Head of caudate nucleus (tissue), 42 donors: ENCODE measurements around the gene PCNX1.
"Not testable (repeated sequence)": the region's sequence is repeated elsewhere in the genome, so short reads cannot be mapped to it uniquely, and the experiment has no call there.

ENCODE experiments used
- DNase-seq, 42 donors: peaks; one replicate each; pipeline versions ENCODE4 v3.0.0 to v3.0.0-alpha.2; 2020 to 2021; ENCODE audit warnings: mixed read lengths in 7 of 42
- intact Hi-C: fragments of 100-400 bp; cut with DNase I; formaldehyde crosslinking; loops from one replicate; pipeline ENCODE4 v1.15.0; 2022

Gene PCNX1

DNA sequence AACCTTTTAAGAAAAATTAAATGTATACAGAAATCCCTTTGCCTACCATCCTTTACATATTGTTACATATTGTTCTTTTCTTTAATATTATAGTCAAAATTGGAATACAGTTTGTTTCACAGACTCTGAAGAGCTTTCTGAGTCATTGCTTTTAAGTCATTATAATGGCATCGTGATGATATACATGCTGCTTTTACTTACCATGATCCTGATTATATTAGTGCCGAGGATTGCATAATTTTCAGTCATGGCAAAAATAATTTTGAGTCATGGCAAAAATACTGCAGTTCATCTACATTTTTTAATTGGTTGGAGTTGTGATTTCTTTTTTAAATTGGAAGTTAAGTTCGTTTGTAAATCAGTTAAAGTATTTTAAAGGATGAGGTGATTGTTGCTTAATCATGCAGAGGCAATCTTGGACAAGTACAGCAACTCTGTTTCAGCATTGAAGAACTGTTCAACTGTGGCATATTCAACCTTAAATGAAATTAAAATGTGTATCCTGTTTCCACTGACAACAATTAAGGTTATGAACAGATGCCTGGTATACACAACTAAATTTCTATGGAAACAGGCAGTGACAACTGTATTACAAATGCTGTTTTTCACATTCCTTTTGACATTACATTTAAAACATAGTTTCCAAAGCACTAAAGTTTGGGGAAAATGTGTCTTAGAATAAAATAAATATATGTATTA is 142.3 kb downstream of the PCNX1 start:
- intact Hi-C loops, result no loop called here
- DNase-seq, result no peak

DNA sequence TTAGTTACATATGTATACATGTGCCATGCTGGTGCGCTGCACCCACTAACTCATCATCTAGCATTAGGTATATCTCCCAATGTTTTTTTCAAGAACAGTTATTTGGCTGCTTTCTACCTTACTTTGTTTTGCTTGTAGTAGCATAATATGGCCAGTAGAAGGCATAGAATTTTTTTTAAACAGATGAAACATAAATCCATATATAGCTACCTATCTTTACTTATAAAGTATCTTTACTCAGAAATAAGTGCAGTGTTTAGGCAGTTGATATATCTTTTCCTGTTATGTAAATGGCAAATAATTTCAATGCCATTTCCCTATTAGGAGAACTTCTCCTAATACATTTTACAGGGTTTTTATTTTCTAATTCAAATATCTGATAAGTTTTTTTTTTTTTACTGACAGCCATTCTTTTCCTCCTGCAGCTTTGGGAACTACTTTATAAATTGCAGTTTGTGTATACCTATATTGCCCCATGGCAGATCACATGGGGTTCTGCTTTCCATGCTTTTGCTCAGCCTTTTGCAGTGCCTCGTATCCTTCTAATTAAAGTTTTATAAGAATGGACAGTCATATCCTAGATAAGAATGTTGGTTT is 143.1 kb downstream of the PCNX1 start:
- intact Hi-C loops, result no loop called here
- DNase-seq, result no peak

DNA sequence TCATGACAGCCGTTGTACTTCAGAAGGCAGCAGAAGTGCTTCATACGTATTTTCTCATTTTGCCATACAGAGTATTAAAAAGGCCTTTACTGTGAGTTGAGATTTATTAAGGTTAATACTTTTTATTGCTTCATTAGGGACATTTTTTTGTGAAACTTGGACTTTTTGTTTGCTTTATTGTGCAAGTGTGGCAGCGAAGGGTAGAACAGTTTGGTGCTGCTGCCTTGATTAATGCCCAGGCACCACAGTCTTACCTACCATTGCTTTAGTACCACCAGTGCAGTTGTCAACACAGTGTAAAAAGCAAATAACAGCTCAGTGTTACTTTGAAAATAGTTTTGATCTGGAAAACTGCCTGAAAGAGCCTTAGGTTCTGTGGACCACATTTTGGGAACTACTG is 147.4 kb downstream of the PCNX1 start:
- intact Hi-C loops, result no loop called here

DNA sequence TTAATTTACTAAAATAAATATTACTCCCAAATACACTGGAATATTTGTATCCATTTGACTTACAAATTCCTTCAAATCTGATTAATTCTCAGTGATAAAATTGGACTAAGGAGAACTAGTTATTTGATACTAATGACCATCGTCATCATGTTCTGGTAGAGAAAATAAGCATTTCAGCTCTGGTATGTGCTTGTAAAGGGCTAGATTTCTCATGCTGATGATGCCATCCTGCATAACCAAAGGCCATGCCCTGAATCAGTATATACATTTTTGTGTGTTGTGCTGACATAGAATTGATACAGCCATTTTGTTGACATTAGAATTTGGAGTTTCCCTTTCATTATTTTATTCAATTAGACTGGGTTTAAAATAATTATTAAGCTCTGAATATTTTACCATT is 148.9 kb downstream of the PCNX1 start:
- intact Hi-C loops, result no loop called here
- no peak for DNase-seq

More for the DNA sequence above, 147.4 kb downstream of the PCNX1 start:
- DNase-seq, result no peak

DNA sequence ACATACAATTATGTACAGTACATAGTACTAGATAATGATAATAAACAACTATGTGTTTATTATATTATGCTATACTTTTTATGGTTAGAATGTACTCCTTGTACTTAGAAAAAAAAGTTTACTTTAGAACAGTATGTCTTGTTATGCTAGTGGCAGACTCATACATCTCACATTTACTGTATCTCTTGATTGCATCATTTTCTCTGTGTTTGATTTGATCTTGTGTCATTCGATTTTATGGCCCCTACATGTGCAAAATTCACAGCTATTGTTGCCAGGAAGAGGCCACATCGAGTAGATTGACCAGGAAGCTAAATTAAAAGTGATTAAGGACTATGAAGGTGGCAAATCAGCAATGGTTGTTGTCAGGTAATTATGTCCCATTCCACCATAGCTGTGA is 153.0 kb downstream of the PCNX1 start:
- DNase-seq, result no peak
- intact Hi-C loops, result no loop called here

DNA sequence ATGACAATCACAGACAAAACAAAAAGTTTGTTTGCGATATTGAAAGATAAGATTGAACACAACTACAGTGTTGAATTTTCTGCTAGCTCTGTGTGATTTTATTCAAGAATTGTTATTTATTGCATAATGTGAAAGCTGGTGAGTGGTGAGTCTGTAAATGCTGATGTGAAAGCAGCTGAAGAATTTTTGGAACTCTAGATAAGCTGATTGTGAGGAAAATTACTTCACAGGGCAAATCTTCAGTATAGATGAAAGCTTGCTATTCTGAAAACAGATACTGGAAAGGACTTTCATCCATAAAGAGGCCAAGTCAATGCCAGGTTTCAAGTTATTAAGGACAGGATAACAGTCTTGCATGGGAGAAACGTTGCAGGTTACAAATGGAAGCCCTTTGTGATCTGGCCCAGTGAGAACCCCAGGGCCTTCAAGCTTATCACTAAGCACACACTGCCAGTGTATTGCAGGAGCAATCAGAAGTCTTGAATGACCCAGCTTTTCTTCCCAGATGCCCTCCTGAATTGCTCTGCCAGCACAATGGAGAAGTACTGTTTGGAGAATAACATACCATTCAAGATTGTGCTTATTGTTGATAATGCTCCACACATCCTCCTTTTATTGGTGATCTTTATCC is 153.7 kb downstream of the PCNX1 start:
- DNase-seq, result no peak
- intact Hi-C loops, result no loop called here

DNA sequence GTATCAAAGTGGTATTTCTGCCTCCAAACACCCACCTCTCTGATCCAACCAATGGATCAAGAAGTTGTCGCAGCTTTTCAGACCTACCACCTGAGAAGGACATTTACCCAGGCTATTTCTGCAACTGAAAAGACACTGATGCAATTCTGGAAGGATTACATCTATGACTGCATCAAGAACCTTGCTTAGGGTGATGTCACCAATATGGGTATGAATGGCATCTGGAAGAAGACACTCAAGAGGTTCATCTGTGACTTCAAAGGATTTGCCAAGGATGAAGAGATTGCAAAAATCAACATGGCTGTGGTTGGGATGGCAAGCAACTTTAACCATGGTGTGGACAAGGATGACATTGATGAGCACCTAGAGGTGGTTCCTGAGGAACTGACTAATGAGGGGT is 154.2 kb downstream of the PCNX1 start:
- DNase-seq, result no peak
- intact Hi-C loops, result no loop called here

DNA sequence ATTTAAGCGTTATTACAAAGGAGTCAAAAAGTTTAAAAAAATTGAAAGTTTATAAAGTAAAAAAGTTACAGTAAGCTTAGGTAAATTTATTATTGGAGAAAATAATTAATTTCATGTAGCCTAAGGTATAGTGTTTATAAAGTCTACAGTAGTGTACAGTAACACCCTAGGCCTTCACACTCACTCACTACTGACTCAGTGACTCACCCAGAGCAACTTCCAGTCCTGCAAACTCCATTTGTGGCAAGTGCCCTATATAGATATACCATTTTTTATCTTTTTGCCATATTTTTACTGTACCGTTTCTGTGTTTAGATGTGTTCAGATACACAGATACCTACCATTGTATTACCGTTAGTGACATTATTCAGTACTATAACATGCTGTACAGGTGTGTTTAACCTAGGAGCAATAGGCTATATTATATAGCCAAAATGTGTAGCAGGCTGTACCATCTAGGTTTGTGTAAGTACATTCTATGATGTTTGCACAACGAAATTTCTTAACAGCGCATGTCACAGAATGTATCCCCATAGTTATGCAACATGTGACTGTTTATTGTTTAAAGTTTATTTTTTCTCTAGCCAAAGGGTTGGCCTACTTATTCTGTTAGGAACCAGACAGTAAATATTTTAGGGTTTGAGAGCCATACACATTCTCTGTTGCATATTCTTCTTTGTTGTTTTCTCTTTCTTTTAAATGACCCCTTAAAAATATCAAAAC is 155.5 kb downstream of the PCNX1 start:
- no peak for DNase-seq
- intact Hi-C loops, result no loop called here

DNA sequence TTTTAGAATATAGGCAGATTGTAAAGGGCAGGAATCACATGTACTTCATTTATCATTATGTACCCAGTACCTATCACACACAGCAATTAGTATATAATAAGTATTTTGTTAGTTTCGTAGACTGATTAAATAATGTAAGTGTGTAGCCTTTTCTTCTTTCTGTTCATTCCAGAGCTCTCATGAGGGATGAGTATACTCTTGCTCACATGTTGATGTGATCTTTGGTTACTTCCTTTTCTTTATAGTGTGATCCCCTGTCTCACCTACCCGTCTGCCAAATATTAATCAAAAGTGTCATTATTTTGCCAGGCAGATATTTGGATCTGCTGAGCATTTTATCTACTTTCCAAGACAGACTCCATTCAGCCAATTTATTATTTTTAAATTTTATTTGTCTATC is 156.1 kb downstream of the PCNX1 start:
- no peak for DNase-seq
- intact Hi-C loops, result no loop called here

DNA sequence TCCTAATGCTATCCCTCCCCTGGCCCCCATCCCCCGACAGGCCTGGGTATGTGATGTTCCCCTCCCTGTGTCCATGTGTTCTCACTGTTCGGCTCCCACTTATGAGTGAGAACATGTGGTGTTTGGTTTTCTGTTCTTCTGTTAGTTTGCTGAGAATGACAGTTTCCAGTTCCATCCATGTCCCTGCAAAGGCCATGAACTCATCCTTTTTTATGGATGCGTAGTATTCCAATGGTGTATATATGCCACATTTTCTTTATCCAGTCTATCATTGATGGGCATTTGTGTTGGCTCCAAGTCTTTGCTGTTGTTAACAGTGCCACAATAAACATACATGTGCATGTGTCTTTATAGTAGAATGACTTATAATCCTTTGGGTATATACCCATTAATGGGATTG is 157.5 kb downstream of the PCNX1 start:
- intact Hi-C loops, DNase-seq: not testable (repeated sequence)

DNA sequence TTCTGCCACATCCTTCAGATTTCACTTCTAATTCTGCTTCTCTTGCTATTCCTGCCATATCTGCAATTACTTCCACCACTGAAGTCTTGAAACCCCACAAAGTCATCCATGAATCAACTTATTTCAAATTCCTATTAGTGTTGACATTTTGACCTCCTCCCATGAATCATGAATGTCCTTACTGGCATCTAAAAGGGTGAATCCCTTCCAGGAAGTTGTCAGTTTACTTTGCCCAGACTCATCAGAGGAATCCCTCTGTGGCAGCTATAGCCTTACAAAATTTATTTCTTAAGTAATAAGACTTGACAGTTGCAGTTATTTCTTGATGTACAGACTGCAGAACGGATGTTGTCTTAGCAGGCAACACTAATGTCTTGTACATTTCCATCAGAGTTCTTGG is 162.9 kb downstream of the PCNX1 start:
- intact Hi-C loops, result no loop called here
- DNase-seq, result no peak

DNA sequence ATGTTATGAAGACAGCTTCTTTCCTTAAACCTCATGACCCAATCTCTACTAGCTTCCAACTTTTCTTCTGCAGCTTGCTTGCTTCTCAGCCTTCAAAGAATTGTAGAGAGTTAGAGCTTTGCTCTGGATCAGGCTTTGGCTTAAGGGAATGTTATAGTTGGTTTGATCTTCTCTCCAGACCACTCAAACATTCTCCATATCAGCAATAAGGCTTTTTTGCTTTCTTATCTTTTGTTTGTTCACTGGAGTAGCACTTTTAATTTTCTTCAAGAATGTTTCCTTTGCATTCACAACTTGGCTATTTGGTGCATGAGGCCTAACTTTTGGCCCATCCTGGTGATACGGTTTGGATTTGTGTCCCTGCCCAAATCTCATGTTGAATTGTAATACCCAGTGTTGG is 163.8 kb downstream of the PCNX1 start:
- no peak for DNase-seq
- intact Hi-C loops, result no loop called here

DNA sequence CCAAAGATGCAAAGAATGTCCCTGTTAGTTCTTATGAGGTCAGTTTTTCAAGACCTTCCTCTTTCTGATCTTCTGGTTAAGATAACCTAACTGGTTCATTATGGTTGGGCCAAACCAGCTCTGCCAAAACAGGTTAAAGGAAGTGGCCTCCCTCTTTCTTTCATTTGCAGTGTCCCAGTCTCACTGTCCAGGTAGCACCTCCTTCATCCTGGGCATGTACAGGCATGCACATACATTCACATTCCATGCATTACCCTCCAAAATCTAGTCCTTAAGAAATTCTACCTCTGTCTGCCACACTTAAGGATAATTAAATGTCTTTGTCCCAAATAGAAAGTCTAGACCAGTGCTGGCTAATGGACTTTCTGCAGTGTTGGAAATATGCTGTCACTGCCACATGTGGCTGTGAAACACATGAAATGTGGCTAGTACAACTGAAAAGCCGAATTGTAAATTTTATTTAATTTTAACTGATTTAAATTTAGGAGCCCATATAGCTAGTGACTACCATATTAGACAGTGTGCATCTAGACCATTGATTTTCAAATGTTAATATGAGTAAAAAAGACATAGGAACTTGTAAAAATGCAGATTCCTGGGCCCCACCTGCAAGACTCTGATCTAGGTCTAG is 169.3 kb downstream of the PCNX1 start:
- no peak for DNase-seq
- intact Hi-C loops, result no loop called here

DNA sequence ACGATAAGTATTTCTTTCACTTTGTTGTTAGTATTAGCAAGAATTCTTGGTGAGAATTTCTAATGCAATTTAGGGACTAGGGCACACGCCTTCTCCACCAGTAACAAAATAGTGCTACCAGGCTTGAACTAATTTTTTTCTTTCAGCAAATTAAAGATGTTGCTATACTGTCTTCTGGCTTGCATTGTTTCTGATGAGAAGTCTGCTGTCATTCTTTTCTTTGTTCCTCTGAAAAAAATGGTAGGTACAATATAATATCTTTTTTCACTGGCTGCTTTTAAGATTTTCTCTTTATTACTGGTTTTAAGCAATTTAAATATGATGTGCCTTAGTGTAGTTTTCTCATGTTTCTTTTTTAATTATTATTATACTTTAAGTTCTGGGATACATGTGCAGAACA is 171.2 kb downstream of the PCNX1 start:
- intact Hi-C loops, result no loop called here
- no peak for DNase-seq

DNA sequence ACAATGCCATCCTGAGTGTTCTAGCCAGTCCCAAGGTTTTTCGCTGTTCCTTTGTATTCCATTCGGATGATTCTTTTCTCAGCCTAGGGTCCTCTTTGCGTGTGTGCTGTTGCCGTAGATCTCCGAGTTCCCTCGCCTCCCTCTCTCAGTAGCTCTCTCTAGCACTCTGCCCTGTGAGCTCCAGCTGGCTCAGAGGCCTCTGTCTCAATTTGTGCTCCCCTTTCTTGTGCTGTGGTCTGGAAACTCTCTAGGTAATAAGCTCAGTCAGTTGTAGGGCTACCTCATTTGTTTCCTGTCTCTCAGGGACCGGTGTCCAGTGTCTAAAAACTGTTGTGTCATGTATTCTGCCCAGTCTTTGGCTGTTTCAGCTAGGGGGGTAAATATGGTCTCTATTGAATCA is 179.3 kb downstream of the PCNX1 start:
- intact Hi-C loops, result no loop called here
- peak in 6 of 42 donors; percentile 3 to 41 (median 22) for DNase-seq

DNA sequence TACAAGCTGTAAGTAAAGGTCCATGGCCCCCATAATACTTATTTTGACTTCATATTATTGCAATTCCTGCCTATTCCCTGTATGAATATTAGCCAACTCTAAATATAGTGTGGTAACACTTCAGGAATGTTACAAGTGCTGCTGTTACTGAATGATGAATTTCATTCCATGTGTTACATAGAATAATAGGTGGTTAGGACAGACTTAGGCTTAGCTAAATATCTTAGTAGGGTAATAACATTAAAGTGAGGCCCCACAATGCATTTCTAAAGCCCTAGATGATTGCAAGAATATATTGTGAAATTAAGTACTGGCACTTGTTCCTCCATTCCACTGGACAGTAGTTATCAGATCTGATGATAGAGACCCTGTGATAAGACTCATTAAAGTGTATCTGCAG is 182.7 kb downstream of the PCNX1 start:
- intact Hi-C loops, result no loop called here
- DNase-seq, result no peak

DNA sequence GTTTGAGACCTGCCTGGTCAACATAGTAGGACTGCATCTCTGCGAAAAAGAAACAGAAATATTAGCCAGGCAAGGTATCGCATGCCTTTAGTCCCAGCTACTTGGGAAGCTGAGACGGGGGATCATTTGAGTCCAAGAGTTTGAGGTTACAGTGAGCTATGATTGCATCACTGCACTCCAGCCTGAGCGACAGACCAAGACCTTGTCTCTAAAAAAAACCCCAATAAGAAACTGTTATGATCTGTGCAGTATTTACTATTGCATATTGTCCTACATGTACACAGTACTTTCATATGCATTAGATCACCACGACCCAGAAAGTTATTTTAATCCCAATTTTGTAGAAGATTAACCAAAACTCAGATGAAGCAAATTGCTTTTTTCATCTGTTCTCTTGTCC is 187.5 kb downstream of the PCNX1 start:
- intact Hi-C loops, result no loop called here
- DNase-seq, result no peak

DNA sequence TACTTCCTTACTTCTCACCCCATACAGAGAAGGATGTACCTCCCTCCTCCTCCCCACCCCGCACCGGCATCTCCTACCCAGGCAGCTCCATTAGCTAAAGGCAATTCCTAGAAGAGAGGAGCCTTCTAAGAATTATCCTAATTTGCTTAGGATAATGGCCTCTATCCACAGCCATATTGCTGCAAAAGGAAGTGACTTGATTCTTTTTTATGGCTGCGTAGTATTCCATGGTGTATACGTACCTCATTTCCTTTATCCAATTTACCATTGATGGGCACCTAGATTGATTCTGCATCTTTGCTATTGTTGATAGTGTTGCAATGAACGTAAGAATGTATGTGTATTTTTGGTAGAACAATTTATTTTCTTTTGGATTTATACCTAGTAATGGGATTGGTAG is 189.7 kb downstream of the PCNX1 start:
- DNase-seq, result no peak
- intact Hi-C loops, result no loop called here

DNA sequence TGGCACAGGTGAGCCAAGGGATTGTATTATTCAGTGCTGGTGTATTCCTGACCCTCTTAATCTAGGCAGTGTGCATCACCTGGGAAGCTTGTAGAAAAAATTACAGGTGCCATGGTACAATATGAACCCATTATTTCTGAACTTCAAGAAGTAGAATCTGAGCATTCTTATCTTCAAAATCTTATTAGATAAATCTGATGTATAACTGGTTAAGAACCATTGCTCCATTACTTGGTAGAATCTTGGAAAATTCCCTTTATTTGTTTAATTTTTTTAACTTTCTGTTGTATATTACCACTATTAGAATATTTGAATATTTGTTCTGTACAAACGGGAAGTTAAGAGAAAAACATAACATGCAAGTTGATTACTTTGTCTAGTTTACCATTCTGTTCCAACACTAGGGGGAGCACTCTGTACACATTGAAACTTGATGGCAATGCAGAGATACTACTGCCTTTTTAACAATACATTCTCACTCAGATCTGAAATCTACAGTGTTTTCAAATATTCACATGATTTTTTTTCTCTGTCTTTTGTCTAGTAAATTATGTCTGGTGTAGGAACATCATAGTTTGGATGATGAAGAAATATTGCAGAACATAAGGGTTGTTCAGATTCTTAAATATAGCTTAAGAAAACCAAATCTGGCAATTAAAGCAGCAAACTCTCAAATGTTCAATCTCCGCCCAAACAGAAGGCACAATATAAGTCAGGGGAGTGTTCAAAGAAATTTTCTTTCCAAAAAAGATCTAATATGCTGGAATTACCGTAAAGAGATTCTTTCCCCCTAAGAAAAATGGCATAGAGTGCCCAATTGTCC is 196.6 kb downstream of the PCNX1 start:
- peak in 8 of 42 donors; percentile 25 to 56 (median 38) for DNase-seq
- intact Hi-C loops, result no loop called here
